ENCODE results near the gene LIPM.

DNA sequence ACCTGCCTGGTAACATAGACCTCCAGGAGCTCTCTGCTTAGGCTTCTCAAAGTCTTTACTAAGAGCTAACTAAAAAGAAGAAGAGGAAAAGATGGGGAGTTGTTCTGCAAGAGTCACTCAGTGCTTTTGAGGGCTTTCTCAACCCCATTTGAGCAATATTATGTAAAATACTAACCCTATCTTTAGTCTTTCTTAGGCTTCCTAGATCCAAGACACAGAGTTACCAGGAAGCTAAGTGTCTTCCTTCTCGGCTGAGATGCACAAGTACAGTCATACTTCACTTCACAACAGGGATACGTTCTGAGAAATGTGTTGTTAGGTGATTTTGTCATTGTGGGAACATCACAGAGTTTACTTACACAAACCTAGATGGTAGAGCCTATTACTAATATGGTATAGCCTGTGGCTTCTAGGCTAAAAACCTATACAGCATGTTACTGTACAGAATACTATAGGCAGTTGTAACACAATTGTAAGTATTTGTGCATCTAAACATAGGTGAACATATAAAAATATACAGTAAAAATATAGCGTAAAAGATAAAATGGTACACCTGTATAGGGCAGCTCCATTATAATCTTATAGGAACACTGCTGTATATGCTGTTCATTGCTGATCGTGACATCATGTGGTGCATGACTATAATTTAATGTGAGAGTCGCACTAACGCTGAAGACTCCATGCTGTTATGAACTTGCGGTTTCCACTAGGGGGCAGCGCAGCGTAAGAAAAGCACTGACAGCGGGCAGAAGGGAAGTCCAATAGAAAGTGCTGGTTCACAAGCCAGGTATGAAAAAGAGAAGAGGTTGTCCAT lies 32.8 kb downstream of the LIPM start:
- TF ChIP-seq FOXM1 (IDR thresholded peaks at IDR 0.05; ENCODE audit: borderline replicate concordance, low read depth) (no peak), NFIC (IDR thresholded peaks at IDR 0.05) (no peak), YY1 (IDR thresholded peaks at IDR 0.05; ENCODE audit: low read depth) (peak; percentile 56; the same call in 1 of the 2 replicates), EP300 (IDR thresholded peaks at IDR 0.05; ENCODE audit: borderline replicate concordance) (no peak), TAF1 (IDR thresholded peaks at IDR 0.05; ENCODE audit: low read depth) (no peak), ZBTB7A (IDR thresholded peaks at IDR 0.05; ENCODE audit: low read depth) (no peak), EGR1 (IDR thresholded peaks at IDR 0.05) (no peak), RAD21 (IDR thresholded peaks at IDR 0.05; ENCODE audit: low read depth) (peak; percentile 100), CEBPB (IDR thresholded peaks at IDR 0.05) (no peak)
- TF ChIP-seq, protein P1, sequence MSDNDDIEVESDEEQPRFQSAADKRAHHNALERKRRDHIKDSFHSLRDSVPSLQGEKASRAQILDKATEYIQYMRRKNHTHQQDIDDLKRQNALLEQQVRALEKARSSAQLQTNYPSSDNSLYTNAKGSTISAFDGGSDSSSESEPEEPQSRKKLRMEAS (IDR thresholded peaks at IDR 0.05) = no peak; the same call in 1 of the 2 replicates
- TF ChIP-seq, protein P2, sequence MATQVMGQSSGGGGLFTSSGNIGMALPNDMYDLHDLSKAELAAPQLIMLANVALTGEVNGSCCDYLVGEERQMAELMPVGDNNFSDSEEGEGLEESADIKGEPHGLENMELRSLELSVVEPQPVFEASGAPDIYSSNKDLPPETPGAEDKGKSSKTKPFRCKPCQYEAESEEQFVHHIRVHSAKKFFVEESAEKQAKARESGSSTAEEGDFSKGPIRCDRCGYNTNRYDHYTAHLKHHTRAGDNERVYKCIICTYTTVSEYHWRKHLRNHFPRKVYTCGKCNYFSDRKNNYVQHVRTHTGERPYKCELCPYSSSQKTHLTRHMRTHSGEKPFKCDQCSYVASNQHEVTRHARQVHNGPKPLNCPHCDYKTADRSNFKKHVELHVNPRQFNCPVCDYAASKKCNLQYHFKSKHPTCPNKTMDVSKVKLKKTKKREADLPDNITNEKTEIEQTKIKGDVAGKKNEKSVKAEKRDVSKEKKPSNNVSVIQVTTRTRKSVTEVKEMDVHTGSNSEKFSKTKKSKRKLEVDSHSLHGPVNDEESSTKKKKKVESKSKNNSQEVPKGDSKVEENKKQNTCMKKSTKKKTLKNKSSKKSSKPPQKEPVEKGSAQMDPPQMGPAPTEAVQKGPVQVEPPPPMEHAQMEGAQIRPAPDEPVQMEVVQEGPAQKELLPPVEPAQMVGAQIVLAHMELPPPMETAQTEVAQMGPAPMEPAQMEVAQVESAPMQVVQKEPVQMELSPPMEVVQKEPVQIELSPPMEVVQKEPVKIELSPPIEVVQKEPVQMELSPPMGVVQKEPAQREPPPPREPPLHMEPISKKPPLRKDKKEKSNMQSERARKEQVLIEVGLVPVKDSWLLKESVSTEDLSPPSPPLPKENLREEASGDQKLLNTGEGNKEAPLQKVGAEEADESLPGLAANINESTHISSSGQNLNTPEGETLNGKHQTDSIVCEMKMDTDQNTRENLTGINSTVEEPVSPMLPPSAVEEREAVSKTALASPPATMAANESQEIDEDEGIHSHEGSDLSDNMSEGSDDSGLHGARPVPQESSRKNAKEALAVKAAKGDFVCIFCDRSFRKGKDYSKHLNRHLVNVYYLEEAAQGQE (IDR thresholded peaks at IDR 0.05; ENCODE audit: low read depth) = no peak

All from Ishikawa (cell line).